ENCODE results near the gene SLIT3. TPM values are rescaled to one million over a fixed set of nuclear protein-coding genes. Genes with fewer than 3 reads are reported as not detected.

SLIT3 gene
- polyA plus RNA-seq, 1 of the 3 experiments (the other 2 are of a cell fraction): 119 TPM

DNA sequence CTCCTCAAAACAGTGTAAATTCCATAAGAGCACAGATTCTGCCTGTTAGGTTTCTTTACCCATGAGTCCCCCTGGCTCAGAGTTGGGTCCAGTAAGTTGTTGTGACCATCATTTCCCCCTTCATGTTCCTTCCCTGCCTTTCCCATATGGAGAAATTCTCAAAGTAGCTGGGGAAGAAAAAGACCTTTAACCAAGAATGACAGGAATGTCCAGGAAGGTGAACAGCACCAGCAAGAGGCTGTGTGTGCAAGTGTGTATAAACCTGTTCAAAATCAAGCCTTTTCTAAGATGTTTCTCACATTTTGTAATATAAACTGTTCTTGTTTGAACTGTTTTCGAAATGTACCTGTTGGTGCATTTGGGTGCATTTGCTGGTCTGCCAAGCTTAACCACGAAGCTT is 238.2 kb downstream of the SLIT3 start:
- ChIA-PET POLR2A (no interaction called here), CTCF (no interaction called here)
- Histone ChIP-seq H3K9me2 (no peaks in the 10 kb centered on the region), H3K27me3 (ENCODE audit: insufficient read depth) (no peaks in the 10 kb centered on the region), H2AFZ (ENCODE audit: low read depth) (no peak overlapping the region), H3K4me1 (ENCODE audit: control insufficient read depth in 1 of 2, insufficient read depth in 2 of 2, low read depth in 1 of 2, low read length in 1 of 2) (peaks cover 4 to 24% of the 10 kb centered on the region in 2 experiments; a peak in 3 of 4 replicates), H3K9me3 (no peaks in the 10 kb centered on the region), H3K9ac (no peak overlapping the region), H3K27ac (ENCODE audit: low read depth in 2 of 2, low read length in 1 of 2) (no peak overlapping the region), H3K36me3 (replicated peaks in 1 of 2; ENCODE audit: control insufficient read depth in 1 of 2, insufficient read depth in 2 of 2, low read length in 1 of 2) (peaks cover 8 to 23% of the 10 kb centered on the region in 2 experiments), H3K4me3 (ENCODE audit: low read depth in 2 of 2, low read length in 1 of 2) (no peak overlapping the region), H3F3A (replicated peaks; ENCODE audit: insufficient read depth) (no peaks in the 10 kb centered on the region), H3K4me2 (no peak overlapping the region), H4K20me1 (ENCODE audit: insufficient read depth) (0 out of 2 replicates have a peak, but pooled peaks cover 2% of the 10 kb centered on the region), H3K79me2 (ENCODE audit: insufficient read depth) (no peaks in the 10 kb centered on the region)
- 93% methylated on average over 2 of the region's 2 CpGs for WGBS (ENCODE audit: low lambda C conversion rate)
- TF ChIP-seq TAF1 (IDR thresholded peaks at IDR 0.05; ENCODE audit: borderline replicate concordance, low read depth, low read length) (no peak), TCF12 (IDR thresholded peaks at IDR 0.05) (no peak), TEAD4 (IDR thresholded peaks at IDR 0.05; ENCODE audit: borderline replicate concordance, insufficient read depth) (no peak), EP300 (IDR thresholded peaks at IDR 0.05; ENCODE audit: borderline replicate concordance in 1 of 2, low read depth in 1 of 2, low read length in 1 of 2) (no peak), SMC3 (IDR thresholded peaks at IDR 0.05; ENCODE audit: low read depth, low read length) (no peak), MEF2A (IDR thresholded peaks at IDR 0.05; ENCODE audit: borderline replicate concordance, low read depth) (no peak), RAD21 (IDR thresholded peaks at IDR 0.05; ENCODE audit: low read length) (no peak), FOXM1 (IDR thresholded peaks at IDR 0.05; ENCODE audit: low read depth) (no peak), GATA2 (CRISPR knock-in tag; IDR thresholded peaks at IDR 0.05) (no peak), RCOR1 (IDR thresholded peaks at IDR 0.05; ENCODE audit: low read length) (no peak)
- TF ChIP-seq, protein P1, sequence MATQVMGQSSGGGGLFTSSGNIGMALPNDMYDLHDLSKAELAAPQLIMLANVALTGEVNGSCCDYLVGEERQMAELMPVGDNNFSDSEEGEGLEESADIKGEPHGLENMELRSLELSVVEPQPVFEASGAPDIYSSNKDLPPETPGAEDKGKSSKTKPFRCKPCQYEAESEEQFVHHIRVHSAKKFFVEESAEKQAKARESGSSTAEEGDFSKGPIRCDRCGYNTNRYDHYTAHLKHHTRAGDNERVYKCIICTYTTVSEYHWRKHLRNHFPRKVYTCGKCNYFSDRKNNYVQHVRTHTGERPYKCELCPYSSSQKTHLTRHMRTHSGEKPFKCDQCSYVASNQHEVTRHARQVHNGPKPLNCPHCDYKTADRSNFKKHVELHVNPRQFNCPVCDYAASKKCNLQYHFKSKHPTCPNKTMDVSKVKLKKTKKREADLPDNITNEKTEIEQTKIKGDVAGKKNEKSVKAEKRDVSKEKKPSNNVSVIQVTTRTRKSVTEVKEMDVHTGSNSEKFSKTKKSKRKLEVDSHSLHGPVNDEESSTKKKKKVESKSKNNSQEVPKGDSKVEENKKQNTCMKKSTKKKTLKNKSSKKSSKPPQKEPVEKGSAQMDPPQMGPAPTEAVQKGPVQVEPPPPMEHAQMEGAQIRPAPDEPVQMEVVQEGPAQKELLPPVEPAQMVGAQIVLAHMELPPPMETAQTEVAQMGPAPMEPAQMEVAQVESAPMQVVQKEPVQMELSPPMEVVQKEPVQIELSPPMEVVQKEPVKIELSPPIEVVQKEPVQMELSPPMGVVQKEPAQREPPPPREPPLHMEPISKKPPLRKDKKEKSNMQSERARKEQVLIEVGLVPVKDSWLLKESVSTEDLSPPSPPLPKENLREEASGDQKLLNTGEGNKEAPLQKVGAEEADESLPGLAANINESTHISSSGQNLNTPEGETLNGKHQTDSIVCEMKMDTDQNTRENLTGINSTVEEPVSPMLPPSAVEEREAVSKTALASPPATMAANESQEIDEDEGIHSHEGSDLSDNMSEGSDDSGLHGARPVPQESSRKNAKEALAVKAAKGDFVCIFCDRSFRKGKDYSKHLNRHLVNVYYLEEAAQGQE (IDR thresholded peaks at IDR 0.05; ENCODE audit: low read depth, low read length): no peak
- TF ChIP-seq, protein P2, sequence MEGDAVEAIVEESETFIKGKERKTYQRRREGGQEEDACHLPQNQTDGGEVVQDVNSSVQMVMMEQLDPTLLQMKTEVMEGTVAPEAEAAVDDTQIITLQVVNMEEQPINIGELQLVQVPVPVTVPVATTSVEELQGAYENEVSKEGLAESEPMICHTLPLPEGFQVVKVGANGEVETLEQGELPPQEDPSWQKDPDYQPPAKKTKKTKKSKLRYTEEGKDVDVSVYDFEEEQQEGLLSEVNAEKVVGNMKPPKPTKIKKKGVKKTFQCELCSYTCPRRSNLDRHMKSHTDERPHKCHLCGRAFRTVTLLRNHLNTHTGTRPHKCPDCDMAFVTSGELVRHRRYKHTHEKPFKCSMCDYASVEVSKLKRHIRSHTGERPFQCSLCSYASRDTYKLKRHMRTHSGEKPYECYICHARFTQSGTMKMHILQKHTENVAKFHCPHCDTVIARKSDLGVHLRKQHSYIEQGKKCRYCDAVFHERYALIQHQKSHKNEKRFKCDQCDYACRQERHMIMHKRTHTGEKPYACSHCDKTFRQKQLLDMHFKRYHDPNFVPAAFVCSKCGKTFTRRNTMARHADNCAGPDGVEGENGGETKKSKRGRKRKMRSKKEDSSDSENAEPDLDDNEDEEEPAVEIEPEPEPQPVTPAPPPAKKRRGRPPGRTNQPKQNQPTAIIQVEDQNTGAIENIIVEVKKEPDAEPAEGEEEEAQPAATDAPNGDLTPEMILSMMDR (IDR thresholded peaks at IDR 0.05): no peak
- DNase-seq: no peak

DNA sequence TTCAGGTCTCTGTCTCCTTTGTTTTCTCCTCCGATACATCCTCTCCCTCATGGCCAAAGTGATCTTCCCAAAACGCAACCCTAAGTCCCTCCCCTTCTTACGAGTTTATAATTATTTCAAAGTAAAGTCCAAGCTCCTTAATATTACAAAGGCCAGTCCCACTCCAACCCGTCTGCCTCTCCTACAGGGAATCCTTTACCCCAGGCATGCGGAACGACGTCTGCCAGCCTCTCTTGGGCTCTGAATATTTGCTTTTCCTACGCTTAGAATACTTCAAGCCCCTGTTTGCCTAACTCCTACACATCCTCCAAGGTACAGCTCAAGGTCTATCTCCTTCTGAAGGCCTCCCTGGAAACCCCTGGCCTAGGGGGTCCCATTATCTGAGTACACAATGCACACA is 246.4 kb downstream of the SLIT3 start:
- no peak overlapping the region for H2AFZ ChIP-seq (ENCODE audit: low read depth)
- peaks cover under 1% of the 10 kb centered on the region; the same call in 1 of the 2 replicates for H3K79me2 ChIP-seq (ENCODE audit: insufficient read depth)
- H3K27ac ChIP-seq (ENCODE audit: low read depth in 2 of 2, low read length in 1 of 2): no peak overlapping the region
- H3K4me3 ChIP-seq (ENCODE audit: low read depth in 2 of 2, low read length in 1 of 2): no peak overlapping the region
- no peaks in the 10 kb centered on the region for H4K20me1 ChIP-seq (ENCODE audit: insufficient read depth)
- H3K9me2 ChIP-seq: no peaks in the 10 kb centered on the region
- H3K4me1 ChIP-seq (ENCODE audit: control insufficient read depth in 1 of 2, insufficient read depth in 2 of 2, low read depth in 1 of 2, low read length in 1 of 2): peaks cover 26 to 28% of the 10 kb centered on the region in 2 experiments
- H3K36me3 ChIP-seq (replicated peaks in 1 of 2; ENCODE audit: control insufficient read depth in 1 of 2, insufficient read depth in 2 of 2, low read length in 1 of 2): peaks cover 0 to 11% of the 10 kb centered on the region in 2 experiments
- no peaks in the 10 kb centered on the region for H3K27me3 ChIP-seq (ENCODE audit: insufficient read depth)
- 95% methylated on average over 8 of the region's 8 CpGs for WGBS (ENCODE audit: low lambda C conversion rate)
- TF ChIP-seq RXRA (IDR thresholded peaks at IDR 0.05; ENCODE audit: borderline replicate concordance, low read depth): no peak
- no peak for TF ChIP-seq FOXJ3 (CRISPR knock-in tag; IDR thresholded peaks at IDR 0.05)
- TF ChIP-seq RFX5 (IDR thresholded peaks at IDR 0.05; ENCODE audit: low read length): no peak
- H3K4me2 ChIP-seq: no peak overlapping the region
- ChIA-PET POLR2A (no interaction called here), CTCF (interaction anchor here (2.3 kb wide), 1 partner anchor 14 kb away, joined by 5 read pairs; no protein-coding TSS in a partner anchor)
- H3F3A ChIP-seq (replicated peaks; ENCODE audit: insufficient read depth): peaks cover 17% of the 10 kb centered on the region
- H3K9me3 ChIP-seq: no peaks in the 10 kb centered on the region
- DNase-seq: no peak
- H3K9ac ChIP-seq: no peak overlapping the region

All from SK-N-SH (cell line).